WTC11 (cell line): ENCODE results near the gene AKAP8.

Experiments
- ATF2 ChIP-seq: sonication (generic); formaldehyde crosslinking; IDR thresholded peaks from 2 replicates; pipeline ENCODE4 v1.8.1; 2022; ENCODE audit warnings: low read depth, missing genetic modification reagents, borderline replicate concordance
- CREM ChIP-seq: sonication (generic); formaldehyde crosslinking; IDR thresholded peaks from 2 replicates; pipeline ENCODE4 v1.8.1; 2022; ENCODE audit warnings: mild to moderate bottlenecking, missing genetic modification reagents, moderate library complexity
- CTCF ChIP-seq: fragments of 200-600 bp; IDR thresholded peaks from 2 replicates; pipeline ENCODE4 v1.8.0; 2022; ENCODE audit warnings: antibody characterized with exemption
- NFYB ChIP-seq: sonication (generic); formaldehyde crosslinking; conservative IDR thresholded peaks from 2 replicates; pipeline ENCODE4 v1.8.0; 2022; ENCODE audit warnings: low read depth, missing genetic modification reagents
- NR2C2 ChIP-seq: sonication (generic); formaldehyde crosslinking; IDR thresholded peaks from 2 replicates; pipeline ENCODE4 v1.8.0; 2022; ENCODE audit warnings: mild to moderate bottlenecking, missing genetic modification reagents
- ZNF263 ChIP-seq: sonication (generic); formaldehyde crosslinking; IDR thresholded peaks from 2 replicates; pipeline ENCODE4 v1.8.1; 2022; ENCODE audit warnings: low read depth, mild to moderate bottlenecking, moderate library complexity, missing genetic modification reagents
- TF ChIP-seq, protein P1 (sequence below): fragments of 250-450 bp; sonication (Bioruptor Pico); IDR thresholded peaks from 2 replicates; pipeline ENCODE4 v1.9.0; 2021; ENCODE audit warnings: mild to moderate bottlenecking
- TF ChIP-seq, protein P2 (sequence below): fragments of 250-450 bp; sonication (Bioruptor Pico); IDR thresholded peaks from 2 replicates; pipeline ENCODE4 v2.1.2; 2022; ENCODE audit warnings: mild to moderate bottlenecking, moderate library complexity

DNA sequence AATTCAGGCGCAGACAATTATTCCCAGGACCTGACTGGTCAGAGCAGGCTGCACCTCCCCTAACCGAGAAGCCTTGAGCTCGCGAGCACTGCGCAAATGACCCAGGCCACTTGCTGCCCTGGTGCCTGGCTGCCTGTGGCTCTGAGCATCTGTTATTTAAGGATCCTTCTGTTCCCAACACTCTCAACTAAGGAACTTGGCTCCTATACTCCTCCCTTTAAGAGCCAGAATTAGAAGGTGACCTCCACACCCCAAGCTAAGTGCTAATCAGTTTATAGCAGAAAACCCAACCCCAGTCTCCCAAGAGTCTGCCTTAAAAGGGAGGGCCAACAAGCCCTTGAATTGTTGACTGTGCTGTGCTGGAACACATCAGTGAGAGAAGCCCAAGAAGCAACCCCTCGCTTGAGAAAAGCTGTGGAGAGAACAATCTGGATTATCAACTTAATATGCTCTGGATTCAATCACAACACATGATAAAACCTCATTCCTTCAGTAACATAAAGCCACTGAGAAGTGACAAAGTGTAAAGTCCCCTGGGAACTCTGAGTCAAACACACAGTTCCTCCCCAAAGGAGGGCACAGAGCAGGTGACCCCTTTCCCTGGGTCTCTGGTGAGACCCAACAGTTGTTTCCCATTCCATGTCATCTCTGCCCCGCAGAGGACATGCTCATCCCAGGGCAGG, 24.7 kb upstream of the AKAP8 start:
- TF ChIP-seq NR2C2 (no peak), CTCF (no peak), ZNF263 (CRISPR knock-in tag) (no peak), NFYB (no peak), ATF2 (CRISPR knock-in tag) (no peak), CREM (CRISPR knock-in tag) (no peak)
- TF ChIP-seq, protein P1, sequence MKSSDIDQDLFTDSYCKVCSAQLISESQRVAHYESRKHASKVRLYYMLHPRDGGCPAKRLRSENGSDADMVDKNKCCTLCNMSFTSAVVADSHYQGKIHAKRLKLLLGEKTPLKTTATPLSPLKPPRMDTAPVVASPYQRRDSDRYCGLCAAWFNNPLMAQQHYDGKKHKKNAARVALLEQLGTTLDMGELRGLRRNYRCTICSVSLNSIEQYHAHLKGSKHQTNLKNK (CRISPR knock-in tag), result no peak
- TF ChIP-seq, protein P2, sequence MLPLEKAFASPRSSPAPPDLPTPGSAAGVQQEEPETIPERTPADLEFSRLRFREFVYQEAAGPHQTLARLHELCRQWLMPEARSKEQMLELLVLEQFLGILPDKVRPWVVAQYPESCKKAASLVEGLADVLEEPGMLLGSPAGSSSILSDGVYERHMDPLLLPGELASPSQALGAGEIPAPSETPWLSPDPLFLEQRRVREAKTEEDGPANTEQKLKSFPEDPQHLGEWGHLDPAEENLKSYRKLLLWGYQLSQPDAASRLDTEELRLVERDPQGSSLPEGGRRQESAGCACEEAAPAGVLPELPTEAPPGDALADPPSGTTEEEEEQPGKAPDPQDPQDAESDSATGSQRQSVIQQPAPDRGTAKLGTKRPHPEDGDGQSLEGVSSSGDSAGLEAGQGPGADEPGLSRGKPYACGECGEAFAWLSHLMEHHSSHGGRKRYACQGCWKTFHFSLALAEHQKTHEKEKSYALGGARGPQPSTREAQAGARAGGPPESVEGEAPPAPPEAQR, result no peak
